Loucy (cell line): ENCODE measurements around the gene ALDOB.

Experiments
- H2AFZ ChIP-seq: fragments of 200-600 bp; sonication (generic); 2 replicates; pipeline ENCODE4 v1.6.0; 2016; ENCODE audit warnings: antibody characterized with exemption, mild to moderate bottlenecking, low read length, moderate library complexity
- H3F3A ChIP-seq: fragments of 200-600 bp; 2 replicates; pipeline ENCODE4 v1.6.0; 2016; ENCODE audit warnings: antibody characterized with exemption, low read depth, mild to moderate bottlenecking
- H3K27me3 ChIP-seq: fragments of 200-600 bp; sonication (generic); 2 replicates; pipeline ENCODE4 v1.6.1; 2014; ENCODE audit warnings: low read length, mild to moderate bottlenecking; ENCODE audit not compliant: insufficient read depth, poor library complexity, severe bottlenecking
- H3K36me3 ChIP-seq: fragments of 200-600 bp; sonication (generic); 2 replicates; pipeline ENCODE4 v1.6.1; 2016; ENCODE audit warnings: low read length; ENCODE audit not compliant: insufficient read depth
- H3K4me1 ChIP-seq: fragments of 200-600 bp; sonication (generic); 2 replicates; pipeline ENCODE4 v1.5.1; 2014; ENCODE audit warnings: low read length, mild to moderate bottlenecking; ENCODE audit not compliant: insufficient read depth, poor library complexity, severe bottlenecking
- H3K4me2 ChIP-seq: fragments of 200-600 bp; sonication (generic); 2 replicates; pipeline ENCODE4 v1.6.0; 2014; ENCODE audit warnings: antibody characterized with exemption, low read length, low read depth, mild to moderate bottlenecking; ENCODE audit not compliant: poor library complexity, severe bottlenecking
- H3K4me3 ChIP-seq: fragments of 200-600 bp; sonication (generic); 2 replicates; pipeline ENCODE4 v1.5.1; 2014; ENCODE audit warnings: low read length, mild to moderate bottlenecking, mixed read lengths; ENCODE audit not compliant: poor library complexity, severe bottlenecking
- H3K79me2 ChIP-seq: fragments of 200-600 bp; sonication (generic); 2 replicates; pipeline ENCODE4 v1.6.1; 2014; ENCODE audit warnings: low read length; ENCODE audit not compliant: insufficient read depth
- H3K9ac ChIP-seq: fragments of 200-600 bp; sonication (generic); 2 replicates; pipeline ENCODE4 v1.6.0; 2014; ENCODE audit warnings: mild to moderate bottlenecking, low read depth, low read length, moderate library complexity; ENCODE audit not compliant: poor library complexity, severe bottlenecking
- H3K9me2 ChIP-seq: fragments of 200-600 bp; sonication (generic); replicated peaks from 2 replicates; pipeline ENCODE4 v1.6.1; 2016; ENCODE audit warnings: low read depth, low read length, mixed read lengths
- H3K9me3 ChIP-seq: fragments of 200-600 bp; sonication (generic); 2 replicates; pipeline ENCODE4 v1.6.1; 2014; ENCODE audit warnings: mild to moderate bottlenecking, antibody characterized with exemption, low read length, low read depth; ENCODE audit not compliant: insufficient read depth
- H4K20me1 ChIP-seq: fragments of 200-600 bp; sonication (generic); 2 replicates; pipeline ENCODE4 v1.6.0; 2014; ENCODE audit warnings: antibody characterized with exemption, low read length, mild to moderate bottlenecking; ENCODE audit not compliant: insufficient read depth, poor library complexity, severe bottlenecking
- CTCF ChIP-seq: fragments of 200-600 bp; sonication (generic); conservative IDR thresholded peaks from 2 replicates; pipeline ENCODE4 v1.5.1; 2014; ENCODE audit warnings: mild to moderate bottlenecking, antibody characterized with exemption, low read length
- EZH2phosphoT487 ChIP-seq: fragments of 200-600 bp; IDR thresholded peaks from 2 replicates; pipeline ENCODE4 v1.6.1; 2018; ENCODE audit warnings: antibody characterized with exemption, mild to moderate bottlenecking, moderate library complexity, borderline replicate concordance

The ALDOB gene

DNA sequence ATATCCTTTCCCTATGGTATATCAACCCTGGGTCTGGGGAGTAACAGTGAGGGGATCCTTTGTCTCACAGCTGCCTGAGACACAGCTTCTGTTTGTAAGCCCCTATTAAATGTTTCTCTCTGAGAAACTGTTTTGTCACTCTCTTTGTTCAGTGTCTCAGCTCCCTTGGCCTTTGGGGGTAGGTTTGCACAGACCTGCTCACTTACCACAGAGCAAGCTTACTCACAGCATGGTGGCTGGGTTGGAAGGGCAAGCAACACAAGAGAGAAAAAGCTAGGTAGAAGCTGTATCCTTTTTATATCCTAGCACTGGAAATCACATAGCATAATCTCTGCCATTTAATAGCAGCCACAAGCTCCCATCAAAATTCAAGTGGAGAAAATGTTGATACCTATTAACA, 55.3 kb downstream of the ALDOB start:
- TF ChIP-seq EZH2phosphoT487 (no peak), CTCF (no peak)
- H3K9ac ChIP-seq, result no peak overlapping the region
- H3K9me2 ChIP-seq, result no peaks in the 10 kb centered on the region
- H3K79me2 ChIP-seq, result no peaks in the 10 kb centered on the region
- H3K4me2 ChIP-seq, result no peak overlapping the region
- no peak overlapping the region for H2AFZ ChIP-seq
- H3F3A ChIP-seq, result no peaks in the 10 kb centered on the region
- no peak overlapping the region for H3K4me3 ChIP-seq
- H3K36me3 ChIP-seq, result no peaks in the 10 kb centered on the region
- no peaks in the 10 kb centered on the region for H3K27me3 ChIP-seq
- no peaks in the 10 kb centered on the region for H3K4me1 ChIP-seq
- H3K9me3 ChIP-seq, result no peaks in the 10 kb centered on the region
- H4K20me1 ChIP-seq, result no peaks in the 10 kb centered on the region

DNA sequence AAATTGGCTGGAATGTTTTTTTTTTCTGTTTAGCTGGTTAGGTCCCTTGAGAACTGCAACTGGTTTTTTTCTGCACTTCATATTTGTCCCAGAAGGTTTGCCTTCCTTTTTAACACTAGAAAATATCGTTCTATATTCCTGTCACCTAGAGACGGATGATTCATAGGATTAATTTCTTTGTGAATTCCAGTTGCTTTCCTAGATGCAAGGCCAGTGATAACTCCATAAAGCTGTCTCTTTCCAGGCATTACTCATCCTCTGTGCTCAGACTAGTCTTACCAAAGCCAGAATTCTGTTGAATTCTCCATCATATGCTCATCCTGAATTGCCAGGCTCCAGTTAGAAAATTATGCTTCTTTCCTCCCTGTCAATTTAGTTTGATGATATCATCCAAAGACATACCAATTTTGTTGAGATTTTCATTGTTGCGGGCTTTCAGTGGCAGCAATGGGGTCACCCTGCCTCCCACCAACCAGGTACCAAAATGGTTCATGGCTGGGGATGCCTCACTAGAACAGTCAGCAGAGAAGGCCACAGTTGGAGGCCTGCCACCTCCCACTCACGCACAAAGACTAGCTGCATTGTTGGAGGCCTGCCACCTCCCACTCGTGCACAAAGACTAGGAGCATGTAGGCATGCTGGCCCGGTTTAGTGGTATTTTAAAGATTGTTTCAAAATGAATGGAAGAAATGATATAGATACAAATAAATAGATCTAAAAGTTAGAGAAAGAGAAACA, 59.3 kb downstream of the ALDOB start:
- TF ChIP-seq EZH2phosphoT487 (no peak), CTCF (no peak)
- H3K9ac ChIP-seq, result no peak overlapping the region
- no peaks in the 10 kb centered on the region for H3K27me3 ChIP-seq
- no peak overlapping the region for H2AFZ ChIP-seq
- no peaks in the 10 kb centered on the region for H3K9me3 ChIP-seq
- no peaks in the 10 kb centered on the region for H3K79me2 ChIP-seq
- H3K4me2 ChIP-seq, result no peak overlapping the region
- H3K4me1 ChIP-seq, result no peaks in the 10 kb centered on the region
- H3K9me2 ChIP-seq, result no peaks in the 10 kb centered on the region
- no peaks in the 10 kb centered on the region for H3K36me3 ChIP-seq
- no peak overlapping the region for H3K4me3 ChIP-seq
- H4K20me1 ChIP-seq, result no peaks in the 10 kb centered on the region
- no peaks in the 10 kb centered on the region for H3F3A ChIP-seq

GRCh38 chr9:101375546-101375945, 60.0 kb downstream of the ALDOB start:
- no peaks in the 10 kb centered on the region for H3K9me2 ChIP-seq

More at GRCh38 chr9:101375546-101375945, 60.0 kb downstream of the ALDOB start:
- no peak for TF ChIP-seq CTCF
- TF ChIP-seq EZH2phosphoT487, result no peak
- no peak overlapping the region for H3K4me2 ChIP-seq
- H3K9me3 ChIP-seq, result no peaks in the 10 kb centered on the region
- no peak overlapping the region for H2AFZ ChIP-seq
- no peak overlapping the region for H3K9ac ChIP-seq
- peaks cover 2% of the 10 kb centered on the region for H3K27me3 ChIP-seq
- no peaks in the 10 kb centered on the region for H3K36me3 ChIP-seq
- no peaks in the 10 kb centered on the region for H3K4me1 ChIP-seq
- H4K20me1 ChIP-seq, result no peaks in the 10 kb centered on the region
- H3K79me2 ChIP-seq, result no peaks in the 10 kb centered on the region
- H3F3A ChIP-seq, result no peaks in the 10 kb centered on the region
- H3K4me3 ChIP-seq, result no peak overlapping the region
